ENCODE measurements around the gene GIPC2. TPM values are rescaled to one million over a fixed set of nuclear protein-coding genes. Genes with fewer than 3 reads are reported as not detected.

The GIPC2 gene
- total RNA-seq, 2 donors from 2014 or later: not detected

DNA sequence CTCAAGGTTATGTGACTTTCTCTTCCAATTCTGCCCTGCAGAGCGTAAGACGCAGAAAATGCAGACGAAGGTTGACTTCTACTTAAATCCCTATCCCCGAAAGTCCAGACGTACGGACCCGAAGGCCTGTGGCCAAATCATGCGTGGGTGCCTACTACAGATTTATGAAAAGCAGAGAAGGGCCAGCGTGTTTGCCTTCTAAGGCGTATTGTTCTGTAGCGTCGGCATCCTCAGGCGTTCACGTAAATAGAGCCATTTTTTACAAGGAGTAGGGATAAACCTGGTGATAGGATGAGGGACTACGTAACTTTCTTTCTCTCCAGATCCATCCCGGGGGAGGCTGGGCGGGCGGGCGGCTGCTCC, 222 bp upstream of the GIPC2 start:
- no peak for ATAC-seq
- H3K27me3 Mint-ChIP-seq: peaks cover 39 to 46% of the 10 kb centered on the region in 2 donors
- H3K36me3 Mint-ChIP-seq: no peaks in the 10 kb centered on the region
- H3K9me3 Mint-ChIP-seq: no peaks in the 10 kb centered on the region
- H3K4me3 Mint-ChIP-seq: peak overlapping the region; percentile 57
- peaks cover 16 to 18% of the 10 kb centered on the region in 2 donors for H3K4me1 Mint-ChIP-seq (ENCODE audit: low read depth in 2 of 2)
- no peak overlapping the region for H3K27ac Mint-ChIP-seq
- no peak for DNase-seq (ENCODE audit: low spot score)

DNA sequence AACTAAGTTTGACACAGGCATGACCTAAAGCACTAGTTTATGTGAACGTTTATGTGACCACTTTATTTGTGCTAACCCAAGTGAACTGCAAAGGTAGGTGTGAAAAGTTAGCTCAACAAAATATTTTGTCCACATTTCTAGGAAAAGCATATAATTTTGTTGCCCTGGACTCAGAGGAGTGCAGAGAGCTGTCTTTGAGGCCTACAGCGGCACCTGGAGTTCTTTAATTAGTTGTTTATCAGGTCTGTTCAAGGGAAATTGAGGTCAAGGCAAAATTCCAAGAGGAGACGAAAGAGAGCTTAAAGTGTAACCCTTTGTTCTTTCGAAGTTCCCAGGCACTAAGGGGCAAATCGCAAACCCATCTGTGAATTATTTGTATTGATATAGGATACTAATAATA, 1.3 kb downstream of the GIPC2 start:
- H3K27me3 Mint-ChIP-seq: peaks cover 39 to 46% of the 10 kb centered on the region in 2 donors
- peaks cover 11 to 12% of the 10 kb centered on the region in 2 donors for H3K4me1 Mint-ChIP-seq (ENCODE audit: low read depth in 2 of 2)
- H3K9me3 Mint-ChIP-seq: no peaks in the 10 kb centered on the region
- ATAC-seq: no peak
- no peaks in the 10 kb centered on the region for H3K36me3 Mint-ChIP-seq
- peak overlapping the region; percentile 63 for H3K4me3 Mint-ChIP-seq
- DNase-seq (ENCODE audit: low spot score): no peak
- no peak overlapping the region for H3K27ac Mint-ChIP-seq

DNA sequence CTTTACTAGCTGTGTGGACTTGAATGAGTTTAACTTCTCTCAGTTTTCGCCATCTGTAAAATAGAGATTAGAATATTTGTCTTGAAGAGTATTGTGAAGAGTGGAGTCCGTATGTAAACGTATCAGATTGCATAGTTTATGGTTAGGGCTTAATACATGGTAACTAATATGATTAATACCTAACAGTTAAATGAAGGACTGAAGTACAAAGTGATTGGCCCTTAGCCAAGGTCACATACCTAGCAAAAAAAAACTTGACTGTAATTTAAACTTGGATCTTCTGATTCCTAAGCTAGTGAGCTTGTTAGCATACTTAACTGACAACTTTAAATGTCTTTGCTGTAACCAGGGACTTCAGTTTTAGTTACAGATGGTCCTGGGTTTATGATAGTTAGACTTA, 1.9 kb downstream of the GIPC2 start:
- H3K4me1 Mint-ChIP-seq (ENCODE audit: low read depth in 2 of 2): peaks cover 11 to 12% of the 10 kb centered on the region in 2 donors
- no peak overlapping the region for H3K27ac Mint-ChIP-seq
- peaks cover 39 to 46% of the 10 kb centered on the region in 2 donors for H3K27me3 Mint-ChIP-seq
- no peak for DNase-seq (ENCODE audit: low spot score)
- no peak overlapping the region for H3K4me3 Mint-ChIP-seq
- no peaks in the 10 kb centered on the region for H3K36me3 Mint-ChIP-seq
- no peak for ATAC-seq
- no peaks in the 10 kb centered on the region for H3K9me3 Mint-ChIP-seq

DNA sequence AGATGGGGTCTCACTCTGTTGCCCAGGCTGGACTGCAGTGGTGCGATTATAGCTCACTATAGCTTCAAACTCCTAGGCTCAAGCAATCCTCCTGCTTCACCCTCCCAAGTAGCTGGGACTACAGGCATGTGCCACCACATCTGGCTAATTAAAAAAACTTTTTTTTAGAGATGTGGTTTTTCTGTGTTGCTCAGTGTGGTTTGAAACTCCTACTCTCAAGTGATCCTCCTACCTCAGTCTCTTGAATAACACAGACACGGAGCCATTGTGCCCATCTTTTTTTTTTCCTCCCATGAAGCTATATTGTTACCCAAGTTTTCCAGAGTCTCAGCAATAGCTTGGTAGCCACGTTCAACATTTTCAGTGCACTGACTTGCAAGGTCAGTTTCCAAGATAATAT, 2.7 kb downstream of the GIPC2 start:
- H3K27ac Mint-ChIP-seq: no peak overlapping the region
- no peaks in the 10 kb centered on the region for H3K36me3 Mint-ChIP-seq
- no peak for DNase-seq (ENCODE audit: low spot score)
- no peaks in the 10 kb centered on the region for H3K9me3 Mint-ChIP-seq
- ATAC-seq: no peak
- no peak overlapping the region for H3K4me3 Mint-ChIP-seq
- peaks cover 11 to 12% of the 10 kb centered on the region in 2 donors for H3K4me1 Mint-ChIP-seq (ENCODE audit: low read depth in 2 of 2)
- H3K27me3 Mint-ChIP-seq: peaks cover 39 to 42% of the 10 kb centered on the region in 2 donors

DNA sequence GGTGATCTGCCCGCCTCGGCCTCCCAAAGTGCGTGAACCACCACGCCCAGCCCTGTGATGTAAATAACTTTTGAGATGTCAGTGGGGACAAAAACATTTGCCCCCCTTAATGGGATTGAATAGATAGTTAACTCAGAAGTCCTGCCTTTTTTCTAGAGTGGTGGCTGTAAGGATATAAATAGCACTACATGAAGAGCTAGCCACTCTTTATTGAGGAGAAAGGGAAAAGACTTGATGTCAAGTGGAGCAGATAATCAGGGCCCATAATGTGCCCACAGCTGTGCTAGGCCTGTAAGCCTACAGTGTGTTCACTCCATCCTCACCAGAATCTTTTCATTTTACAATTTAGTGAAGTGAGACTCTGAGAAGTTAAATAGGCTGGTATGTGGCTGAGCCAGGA, 3.6 kb downstream of the GIPC2 start:
- DNase-seq (ENCODE audit: low spot score) (no peak), ATAC-seq (no peak)
- Mint-ChIP-seq H3K4me3 (no peak overlapping the region), H3K27ac (no peak overlapping the region), H3K36me3 (no peaks in the 10 kb centered on the region), H3K4me1 (ENCODE audit: low read depth in 2 of 2) (peaks cover 11 to 12% of the 10 kb centered on the region in 2 donors), H3K27me3 (peaks cover 36 to 37% of the 10 kb centered on the region in 2 donors), H3K9me3 (no peaks in the 10 kb centered on the region)

DNA sequence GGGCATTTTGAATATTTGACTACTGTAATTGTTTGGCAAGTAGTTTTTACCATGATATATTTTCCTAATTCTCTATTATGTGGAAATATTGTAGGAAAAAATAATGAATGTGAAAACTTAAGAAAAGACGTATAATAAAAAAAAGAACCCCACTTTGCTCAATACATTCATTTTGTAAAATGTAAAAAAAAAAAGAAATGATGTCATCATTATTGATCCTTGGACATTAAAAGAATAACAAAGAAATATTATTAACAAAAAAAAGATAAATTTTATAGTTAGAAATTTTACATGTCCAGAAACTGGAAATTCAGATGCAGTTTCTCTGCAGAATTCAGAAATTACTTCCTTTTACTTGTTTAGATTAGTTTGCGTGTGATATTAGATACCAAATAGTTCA, 5.2 kb downstream of the GIPC2 start:
- ATAC-seq: no peak
- Mint-ChIP-seq H3K27ac (no peak overlapping the region), H3K9me3 (peaks cover 3% of the 10 kb centered on the region), H3K4me1 (ENCODE audit: low read depth in 2 of 2) (peaks cover 7% of the 10 kb centered on the region in 2 donors), H3K27me3 (peaks cover 24 to 25% of the 10 kb centered on the region in 2 donors), H3K4me3 (no peak overlapping the region), H3K36me3 (no peaks in the 10 kb centered on the region)
- no peak for DNase-seq (ENCODE audit: low spot score)

DNA sequence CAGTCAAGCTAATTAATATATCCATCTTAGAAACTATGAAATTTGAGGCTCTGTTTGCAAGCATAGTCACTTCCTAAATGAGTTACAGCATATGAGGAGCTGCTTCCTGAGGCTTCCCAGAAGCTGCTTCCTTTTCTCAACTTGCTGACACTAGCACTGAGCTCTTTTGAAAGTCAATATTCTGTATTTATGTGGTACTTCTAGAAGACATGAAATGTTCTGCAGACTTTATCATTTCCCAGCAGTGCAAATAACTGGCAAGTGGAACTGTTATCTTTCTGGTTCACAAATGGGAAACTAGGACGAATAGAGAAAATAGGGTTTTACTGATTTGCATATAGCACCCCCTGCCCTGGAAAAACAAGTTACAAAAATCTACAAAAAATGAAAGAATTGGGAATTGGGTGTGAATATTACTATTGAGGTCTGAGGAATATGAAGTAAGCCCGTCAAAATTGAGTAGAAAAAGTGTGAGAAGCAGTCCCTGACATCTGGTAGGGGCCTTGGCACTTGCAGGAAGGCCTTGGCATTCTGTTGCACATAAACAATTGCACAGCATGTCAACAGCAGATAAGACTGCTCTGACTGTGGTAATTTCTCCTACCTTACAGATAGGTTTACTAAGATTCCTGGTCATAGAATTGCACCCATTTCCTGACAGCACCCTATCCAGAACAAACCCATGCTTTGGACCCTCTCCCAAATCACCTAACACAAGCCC, 7.1 kb downstream of the GIPC2 start:
- Mint-ChIP-seq H3K27me3 (peaks cover 9 to 14% of the 10 kb centered on the region in 2 donors), H3K4me3 (no peak overlapping the region), H3K4me1 (ENCODE audit: low read depth in 2 of 2) (peaks cover 3 to 7% of the 10 kb centered on the region in 2 donors), H3K27ac (no peak overlapping the region), H3K9me3 (peaks cover 3% of the 10 kb centered on the region), H3K36me3 (no peaks in the 10 kb centered on the region)
- ATAC-seq (no peak), DNase-seq (ENCODE audit: low spot score) (no peak)

DNA sequence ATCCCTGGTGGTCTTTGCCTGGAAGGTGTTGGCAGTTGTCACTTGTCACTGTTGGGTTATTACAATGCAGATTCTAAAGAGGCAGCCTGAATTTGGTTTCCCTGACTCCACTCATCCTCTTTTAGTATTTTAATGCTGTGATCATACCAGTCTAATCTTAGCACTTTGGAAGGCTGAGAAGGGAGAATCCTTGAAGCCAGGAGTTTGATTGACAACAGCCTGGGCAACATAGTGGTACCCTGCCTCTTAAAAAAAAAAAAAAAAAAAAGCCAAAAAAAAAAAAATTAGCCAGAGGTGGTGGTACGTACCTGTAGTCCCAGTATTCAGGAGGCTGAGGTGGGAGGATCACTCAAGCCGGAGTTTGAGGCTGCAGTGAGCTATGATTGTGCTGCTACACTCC, 7.7 kb downstream of the GIPC2 start:
- H3K4me1 Mint-ChIP-seq (ENCODE audit: low read depth in 2 of 2): peaks cover 3 to 7% of the 10 kb centered on the region in 2 donors
- ATAC-seq: no peak
- peaks cover 3% of the 10 kb centered on the region for H3K9me3 Mint-ChIP-seq
- H3K27me3 Mint-ChIP-seq: peaks cover 4 to 11% of the 10 kb centered on the region in 2 donors
- H3K36me3 Mint-ChIP-seq: no peaks in the 10 kb centered on the region
- no peak overlapping the region for H3K27ac Mint-ChIP-seq
- no peak overlapping the region for H3K4me3 Mint-ChIP-seq
- no peak for DNase-seq (ENCODE audit: low spot score)

DNA sequence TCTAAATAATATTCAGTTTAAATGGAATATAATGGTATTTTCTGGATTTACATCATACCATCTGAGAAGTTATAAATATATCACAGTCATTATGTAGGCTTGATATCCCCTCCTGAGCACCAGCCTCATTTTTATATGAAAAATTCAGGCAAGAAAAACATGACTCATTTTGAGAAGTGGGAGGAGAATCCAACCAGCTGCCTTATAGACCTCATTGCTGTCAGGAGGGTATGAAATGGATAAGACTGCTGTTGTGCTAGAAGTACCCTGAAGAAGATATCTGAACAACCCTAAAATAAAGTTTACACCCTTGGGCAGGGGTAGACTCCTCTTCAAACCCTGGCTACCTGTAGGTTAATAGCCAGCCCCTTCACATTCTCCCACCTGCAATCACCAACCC, 8.8 kb downstream of the GIPC2 start:
- Mint-ChIP-seq H3K9me3 (peaks cover 3% of the 10 kb centered on the region), H3K4me3 (no peak overlapping the region), H3K27ac (no peak overlapping the region), H3K27me3 (peaks cover 5 to 9% of the 10 kb centered on the region in 2 donors), H3K36me3 (no peaks in the 10 kb centered on the region), H3K4me1 (ENCODE audit: low read depth in 2 of 2) (peaks cover 3 to 7% of the 10 kb centered on the region in 2 donors)
- ATAC-seq: no peak
- no peak for DNase-seq (ENCODE audit: low spot score)

DNA sequence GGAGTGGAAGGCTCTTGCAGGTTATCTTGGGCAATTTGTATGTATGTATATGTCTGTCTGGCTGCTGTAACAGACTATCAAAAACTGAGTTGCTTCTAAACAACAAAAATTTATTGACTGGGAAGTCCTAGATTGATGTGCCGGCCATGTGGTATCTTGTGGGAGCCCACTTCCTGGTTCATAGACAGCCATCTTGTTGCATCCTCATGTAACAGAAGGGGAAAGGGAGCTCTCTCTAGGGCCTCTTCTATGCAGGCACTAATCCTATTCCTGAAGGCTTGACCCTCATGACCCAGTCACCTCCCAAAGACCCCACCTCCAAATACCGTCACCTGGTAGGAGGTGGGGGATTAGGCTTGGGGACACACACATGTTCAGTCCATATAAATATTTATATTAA, 9.2 kb downstream of the GIPC2 start:
- Mint-ChIP-seq H3K27me3 (peaks cover 5 to 9% of the 10 kb centered on the region in 2 donors), H3K4me1 (ENCODE audit: low read depth in 2 of 2) (peaks cover 3 to 7% of the 10 kb centered on the region in 2 donors), H3K27ac (no peak overlapping the region), H3K36me3 (no peaks in the 10 kb centered on the region), H3K4me3 (no peak overlapping the region), H3K9me3 (peaks cover 3% of the 10 kb centered on the region)
- no peak for DNase-seq (ENCODE audit: low spot score)
- ATAC-seq: peak in 1 of 2 donors; percentile 45

DNA sequence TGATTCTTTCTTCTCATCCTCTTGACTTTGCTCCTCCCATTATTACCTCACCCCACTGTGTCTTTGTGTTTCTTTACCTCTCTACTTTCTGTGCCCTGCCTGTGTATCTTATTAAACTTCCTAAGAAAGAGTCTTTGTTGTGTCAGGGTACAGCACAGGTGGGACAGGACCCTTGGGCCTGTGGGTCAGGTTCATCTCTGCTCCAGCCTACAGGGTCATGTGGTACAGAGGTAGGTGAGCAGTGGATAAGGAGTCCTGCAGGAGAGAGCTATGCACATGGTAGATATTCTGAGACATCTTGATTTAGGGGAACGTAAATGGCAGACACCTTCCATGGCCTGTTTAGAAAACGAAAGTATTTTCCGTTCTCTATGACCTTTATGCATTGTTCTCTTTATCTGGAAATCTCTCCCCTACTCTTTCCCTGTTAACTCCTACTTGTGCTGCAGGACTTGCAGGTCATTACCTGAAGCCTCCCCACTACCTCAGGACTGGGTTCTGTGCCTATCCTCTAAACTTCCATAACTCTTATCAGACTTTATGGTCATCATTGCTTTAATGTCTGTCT, 9.9 kb downstream of the GIPC2 start:
- DNase-seq (ENCODE audit: low spot score) (no peak), ATAC-seq (peak in 1 of 2 donors; percentile 61)
- Mint-ChIP-seq H3K36me3 (no peaks in the 10 kb centered on the region), H3K4me3 (no peak overlapping the region), H3K4me1 (ENCODE audit: low read depth in 2 of 2) (peaks cover 3 to 7% of the 10 kb centered on the region in 2 donors), H3K27ac (no peak overlapping the region), H3K9me3 (peaks cover 3% of the 10 kb centered on the region), H3K27me3 (peaks cover 5 to 9% of the 10 kb centered on the region in 2 donors)

DNA sequence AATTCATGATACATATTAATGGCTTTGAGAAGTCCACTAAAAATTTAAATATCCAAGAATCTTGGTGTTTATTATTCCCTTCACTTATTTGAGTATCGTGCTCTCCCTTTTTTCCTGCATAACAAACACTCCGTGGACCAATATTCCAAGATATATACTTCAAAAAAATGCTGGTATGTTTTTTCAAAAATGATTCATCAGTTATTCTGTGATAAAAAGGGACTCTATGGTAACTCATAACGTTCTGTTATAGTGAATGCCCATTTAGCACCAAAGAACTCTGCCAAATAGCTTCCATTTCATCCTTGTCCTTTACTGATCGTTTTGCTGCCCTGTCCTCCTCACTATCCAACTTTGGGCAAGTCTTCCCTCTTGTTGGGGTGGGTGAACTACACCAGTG, 12.9 kb downstream of the GIPC2 start:
- H3K4me1 Mint-ChIP-seq (ENCODE audit: low read depth in 2 of 2): peaks cover 3 to 7% of the 10 kb centered on the region in 2 donors

DNA sequence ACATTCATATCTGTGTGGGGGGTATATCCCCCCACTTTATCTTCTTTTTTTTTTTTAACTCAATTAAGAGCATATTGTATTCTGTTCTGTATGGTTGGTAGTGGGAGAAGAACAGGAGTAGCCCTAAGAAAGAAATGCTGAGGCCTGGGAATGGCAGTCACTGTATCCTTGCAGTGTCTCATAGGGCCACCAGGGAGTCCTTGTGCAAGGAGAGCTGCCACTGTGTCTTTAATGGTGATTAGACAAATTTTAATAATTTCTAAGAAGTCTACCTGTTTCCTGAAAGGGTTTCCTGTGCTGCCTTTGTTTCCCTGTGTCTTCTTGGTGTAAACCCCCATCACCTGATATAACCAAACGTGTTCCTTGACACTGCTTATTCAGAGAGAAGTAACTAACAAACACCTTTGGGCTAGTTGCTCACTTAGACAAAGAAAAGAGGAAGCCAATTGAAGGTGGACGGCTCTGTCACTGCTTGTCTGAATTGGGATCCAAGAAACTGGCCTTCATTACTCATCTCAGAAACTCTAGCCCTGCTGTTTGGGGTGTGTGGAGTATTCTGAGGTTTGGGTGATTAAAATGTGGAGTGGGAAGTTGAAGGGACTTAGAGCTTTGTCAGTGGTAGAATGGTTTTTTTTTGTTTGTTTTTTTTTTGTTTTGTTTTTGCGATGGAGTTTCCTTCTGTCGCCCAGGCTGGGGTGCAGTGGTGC, 15.2 kb downstream of the GIPC2 start:
- ATAC-seq (peak in 1 of 2 donors; percentile 58), DNase-seq (ENCODE audit: low spot score) (no peak)
- Mint-ChIP-seq H3K4me3 (no peak overlapping the region), H3K4me1 (ENCODE audit: low read depth in 2 of 2) (no peaks in the 10 kb centered on the region), H3K27me3 (peaks cover 6 to 11% of the 10 kb centered on the region in 2 donors), H3K36me3 (no peaks in the 10 kb centered on the region), H3K9me3 (no peaks in the 10 kb centered on the region), H3K27ac (no peak overlapping the region)

More for the DNA sequence above, 12.9 kb downstream of the GIPC2 start:
- Mint-ChIP-seq H3K27me3 (peaks cover 5 to 6% of the 10 kb centered on the region in 2 donors), H3K36me3 (no peaks in the 10 kb centered on the region), H3K9me3 (peaks cover 3% of the 10 kb centered on the region), H3K27ac (no peak overlapping the region), H3K4me3 (no peak overlapping the region)
- no peak for ATAC-seq
- no peak for DNase-seq (ENCODE audit: low spot score)
